Muscle of leg (tissue), 11 donors: Measurements from ENCODE around the gene BAAT. TPM values are rescaled to one million over a fixed set of nuclear protein-coding genes. Genes with fewer than 3 reads are reported as not detected.
A peak's percentile ranks its signal among the peaks of the same experiment; 100 is the strongest.

ENCODE experiments used
- DNase-seq: peaks from one replicate; pipeline ENCODE4 v3.0.0; 2013
- H3K27ac ChIP-seq: one replicate; pipeline ENCODE4 v1.5.1; 2013; ENCODE audit warnings: mild to moderate bottlenecking, low read length, control low read depth
- H3K27me3 ChIP-seq: one replicate; pipeline ENCODE4 v1.6.1; 2013; ENCODE audit warnings: low read length; ENCODE audit not compliant: control insufficient read depth, insufficient read depth
- H3K36me3 ChIP-seq: one replicate; pipeline ENCODE4 v1.6.1; 2013; ENCODE audit warnings: low read length; ENCODE audit not compliant: control insufficient read depth, insufficient read depth
- H3K4me1 ChIP-seq: one replicate; pipeline ENCODE4 v1.6.1; 2013; ENCODE audit warnings: low read length; ENCODE audit not compliant: control insufficient read depth, insufficient read depth
- H3K4me3 ChIP-seq: one replicate; pipeline ENCODE4 v1.5.1; 2013; ENCODE audit warnings: low read length, control low read depth
- H3K9me3 ChIP-seq: replicated peaks from 2 replicates; pipeline ENCODE4 v1.6.1; 2013; ENCODE audit warnings: low read depth, low read length; ENCODE audit not compliant: control insufficient read depth
- WGBS: methylation state at CpG from one replicate; pipeline ENCODE4 v1.1.5; 2013; ENCODE audit warnings: missing lambda C conversion rate; ENCODE audit not compliant: insufficient coverage; 5-methylcytosine and 5-hydroxymethylcytosine counted together
- polyA plus RNA-seq, 8 donors: library from polyadenylated mRNA; unstranded; fragments of 120-200 nt; gene quantifications; one replicate each; pipeline versions ENCODE4 v1.2.1 to v1.2.3, GENCODE V29; 2013; ENCODE audit warnings: inconsistent platforms in 1 of 8, low replicate concordance in 1 of 8; ENCODE audit not compliant: insufficient read length in 8 of 8, insufficient read depth in 1 of 8
- total RNA-seq: library from RNA; stranded (reverse); fragments of 120-200 nt; gene quantifications from one replicate; pipeline ENCODE4 v1.2.4, GENCODE V29; 2013

Gene BAAT
- total and polyA plus RNA-seq, 9 donors: 0.33 to 3.0 (median 0.66) TPM

- peak overlapping the region; percentile 89 for H3K27ac ChIP-seq
- H3K27me3 ChIP-seq: no peaks in the 10 kb centered on the region
- H3K4me1 ChIP-seq: peaks cover 17% of the 10 kb centered on the region
- H3K4me3 ChIP-seq: peak overlapping the region; percentile 91
- peaks cover 34% of the 10 kb centered on the region for H3K36me3 ChIP-seq
- WGBS: under 1% methylated on average over 14 of the region's 28 CpGs
- peaks cover 13% of the 10 kb centered on the region for H3K9me3 ChIP-seq
- peak; percentile 46 for DNase-seq
These were observed 14.3 kb upstream of the BAAT start for GRCh38 chr9:101398930-101399642.

- WGBS: under 1% methylated on average over 40 of the region's 44 CpGs
- Histone ChIP-seq H3K4me3 (peak within 1 kb of the TSS; percentile 91), H3K36me3 (peaks cover 28% of the 10 kb centered on the region)
These were observed 13.5 kb upstream of the BAAT start, which contains the start of the genes MRPL50 and ZNF189 for GRCh38 chr9:101398068-101398929. TSS of gene MRPL50 (minus strand) at chr9:101398618. CDS start at chr9:101398592, 26 bp downstream. TSS of gene ZNF189 (plus strand) at chr9:101398851. CDS start at chr9:101399157, 306 bp downstream.

GRCh38 chr9:101397746-101398067 is 12.9 kb upstream of the BAAT start:
- H3K36me3 ChIP-seq: peaks cover 23% of the 10 kb centered on the region
- H3K27ac ChIP-seq: peak overlapping the region; percentile 93
- no peaks in the 10 kb centered on the region for H3K27me3 ChIP-seq
- H3K4me1 ChIP-seq: peaks cover 17% of the 10 kb centered on the region
- DNase-seq: no peak
- H3K4me3 ChIP-seq: peak overlapping the region; percentile 74
- WGBS: 0% methylated on average over 2 of the region's 4 CpGs
- H3K9me3 ChIP-seq: peaks cover 8% of the 10 kb centered on the region

More at GRCh38 chr9:101398068-101398929, 13.5 kb upstream of the BAAT start, which contains the start of the genes MRPL50 and ZNF189:
- peak; percentile 100 for DNase-seq
- Histone ChIP-seq H3K9me3 (peaks cover 10% of the 10 kb centered on the region), H3K27me3 (no peaks in the 10 kb centered on the region), H3K27ac (peak within 1 kb of the TSS; percentile 93), H3K4me1 (peaks cover 17% of the 10 kb centered on the region)

- peaks cover 8% of the 10 kb centered on the region for H3K9me3 ChIP-seq
- no peak for DNase-seq
- WGBS: no CpG with 5 or more reads among the region's 1 CpG
- H3K27ac ChIP-seq: no peak overlapping the region
- H3K27me3 ChIP-seq: no peaks in the 10 kb centered on the region
- peaks cover 10% of the 10 kb centered on the region for H3K4me1 ChIP-seq
- H3K36me3 ChIP-seq: peaks cover 12% of the 10 kb centered on the region
- H3K4me3 ChIP-seq: no peak overlapping the region
These were observed 9.9 kb upstream of the BAAT start for GRCh38 chr9:101394687-101395086.

- Histone ChIP-seq H3K27ac (no peak overlapping the region), H3K27me3 (no peaks in the 10 kb centered on the region), H3K4me1 (peaks cover 4% of the 10 kb centered on the region), H3K9me3 (peaks cover 8% of the 10 kb centered on the region), H3K36me3 (peaks cover 14% of the 10 kb centered on the region), H3K4me3 (no peak overlapping the region)
- WGBS: no CpG with 5 or more reads among the region's 3 CpGs
- no peak for DNase-seq
These were observed 8.3 kb upstream of the BAAT start for GRCh38 chr9:101393135-101393534.

- peaks cover 14% of the 10 kb centered on the region for H3K36me3 ChIP-seq
- H3K4me1 ChIP-seq: no peaks in the 10 kb centered on the region
- DNase-seq: no peak
- no CpG with 5 or more reads among the region's 2 CpGs for WGBS
- no peaks in the 10 kb centered on the region for H3K27me3 ChIP-seq
- peaks cover 6% of the 10 kb centered on the region for H3K9me3 ChIP-seq
- H3K27ac ChIP-seq: no peak overlapping the region
- H3K4me3 ChIP-seq: no peak overlapping the region
These were observed 3.7 kb upstream of the BAAT start for GRCh38 chr9:101388507-101388993.

- 30% methylated on average over 2 of the region's 6 CpGs for WGBS
- no peak overlapping the region for H3K4me3 ChIP-seq
- no peaks in the 10 kb centered on the region for H3K27me3 ChIP-seq
- H3K9me3 ChIP-seq: peaks cover 6% of the 10 kb centered on the region
- peaks cover 14% of the 10 kb centered on the region for H3K36me3 ChIP-seq
- DNase-seq: peak; percentile 22
- no peak overlapping the region for H3K27ac ChIP-seq
- no peaks in the 10 kb centered on the region for H3K4me1 ChIP-seq
These were observed 3.2 kb upstream of the BAAT start for GRCh38 chr9:101387871-101388506.

- Histone ChIP-seq H3K4me1 (no peaks in the 10 kb centered on the region), H3K4me3 (no peak overlapping the region), H3K27ac (no peak overlapping the region), H3K27me3 (no peaks in the 10 kb centered on the region), H3K9me3 (peaks cover 6% of the 10 kb centered on the region), H3K36me3 (peaks cover 4% of the 10 kb centered on the region)
- no CpG with 5 or more reads among the region's 2 CpGs for WGBS
- no peak for DNase-seq
These were observed 1.4 kb downstream of the BAAT start for GRCh38 chr9:101383361-101383760.

GRCh38 chr9:101381833-101382342 is 2.9 kb downstream of the BAAT start:
- no peaks in the 10 kb centered on the region for H3K36me3 ChIP-seq
- no peak overlapping the region for H3K27ac ChIP-seq
- DNase-seq: no peak
- peaks cover 6% of the 10 kb centered on the region for H3K9me3 ChIP-seq
- H3K4me1 ChIP-seq: no peaks in the 10 kb centered on the region
- 100% methylated on average over 1 of the region's 2 CpGs for WGBS
- no peak overlapping the region for H3K4me3 ChIP-seq
- H3K27me3 ChIP-seq: no peaks in the 10 kb centered on the region
